Cardiac muscle cell (in vitro differentiated cells and primary cell): ENCODE measurements around the gene NFASC. TPM values are rescaled to one million over a fixed set of nuclear protein-coding genes. Genes with fewer than 3 reads are reported as not detected.

Experiments
- DNase-seq, 2 donors: peaks; one replicate each; pipeline versions ENCODE4 v3.0.0 to v3.0.0-alpha.2; 2010 to 2017; ENCODE audit warnings: low read depth in 1 of 2, low spot score in 1 of 2
- H3K27ac ChIP-seq: fragments of 200-600 bp; sonication (generic); 2 replicates; pipeline ENCODE4 v1.5.1; 2016
- H3K27me3 ChIP-seq: fragments of 200-600 bp; sonication (generic); 2 replicates; pipeline ENCODE4 v1.6.0; 2016; ENCODE audit warnings: control low read depth
- H3K36me3 ChIP-seq: fragments of 200-600 bp; sonication (generic); 2 replicates; pipeline ENCODE4 v1.5.1; 2016; ENCODE audit warnings: control low read depth
- H3K4me1 ChIP-seq: fragments of 200-600 bp; sonication (generic); 2 replicates; pipeline ENCODE4 v1.8.1; 2017; ENCODE audit warnings: low read depth, mild to moderate bottlenecking, mixed run types
- H3K4me3 ChIP-seq: fragments of 200-600 bp; sonication (generic); 2 replicates; pipeline ENCODE4 v1.5.1; 2016; ENCODE audit warnings: mild to moderate bottlenecking
- H3K9me3 ChIP-seq: fragments of 200-600 bp; sonication (generic); 2 replicates; pipeline ENCODE4 v1.5.1; 2017; ENCODE audit warnings: low read depth, mild to moderate bottlenecking, control low read depth
- polyA plus RNA-seq: library from polyadenylated mRNA; unstranded; fragments of >200 nt; fragmentation: Nextera tagmentation; extraction: Ambion mirVana; gene quantifications from 2 replicates; pipeline ENCODE4 v1.2.1, GENCODE V29; 2016
- total RNA-seq: library from RNA; depleted of rRNA; stranded (reverse); fragments of >200 nt; gene quantifications from 2 replicates; pipeline ENCODE4 v1.2.3, GENCODE V29; 2016
- TF ChIP-seq, protein P1 (sequence below): IDR thresholded peaks from 2 replicates; pipeline ENCODE4 v1.5.1; 2012; ENCODE audit warnings: low read depth, mild to moderate bottlenecking, low read length

NFASC gene
- total and polyA plus RNA-seq, 2 experiments from 2014 or later = 0.63 TPM; not detected in 1

GRCh38 chr1:204835737-204836136, 34.9 kb upstream of the NFASC start:
- no peaks in the 10 kb centered on the region for H3K36me3 ChIP-seq
- no peaks in the 10 kb centered on the region for H3K4me1 ChIP-seq
- no peak overlapping the region for H3K27ac ChIP-seq
- DNase-seq = no peak
- H3K9me3 ChIP-seq = no peaks in the 10 kb centered on the region
- peaks cover 24% of the 10 kb centered on the region for H3K27me3 ChIP-seq
- TF ChIP-seq, protein P1, sequence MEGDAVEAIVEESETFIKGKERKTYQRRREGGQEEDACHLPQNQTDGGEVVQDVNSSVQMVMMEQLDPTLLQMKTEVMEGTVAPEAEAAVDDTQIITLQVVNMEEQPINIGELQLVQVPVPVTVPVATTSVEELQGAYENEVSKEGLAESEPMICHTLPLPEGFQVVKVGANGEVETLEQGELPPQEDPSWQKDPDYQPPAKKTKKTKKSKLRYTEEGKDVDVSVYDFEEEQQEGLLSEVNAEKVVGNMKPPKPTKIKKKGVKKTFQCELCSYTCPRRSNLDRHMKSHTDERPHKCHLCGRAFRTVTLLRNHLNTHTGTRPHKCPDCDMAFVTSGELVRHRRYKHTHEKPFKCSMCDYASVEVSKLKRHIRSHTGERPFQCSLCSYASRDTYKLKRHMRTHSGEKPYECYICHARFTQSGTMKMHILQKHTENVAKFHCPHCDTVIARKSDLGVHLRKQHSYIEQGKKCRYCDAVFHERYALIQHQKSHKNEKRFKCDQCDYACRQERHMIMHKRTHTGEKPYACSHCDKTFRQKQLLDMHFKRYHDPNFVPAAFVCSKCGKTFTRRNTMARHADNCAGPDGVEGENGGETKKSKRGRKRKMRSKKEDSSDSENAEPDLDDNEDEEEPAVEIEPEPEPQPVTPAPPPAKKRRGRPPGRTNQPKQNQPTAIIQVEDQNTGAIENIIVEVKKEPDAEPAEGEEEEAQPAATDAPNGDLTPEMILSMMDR = no peak
- H3K4me3 ChIP-seq = no peak overlapping the region

DNA sequence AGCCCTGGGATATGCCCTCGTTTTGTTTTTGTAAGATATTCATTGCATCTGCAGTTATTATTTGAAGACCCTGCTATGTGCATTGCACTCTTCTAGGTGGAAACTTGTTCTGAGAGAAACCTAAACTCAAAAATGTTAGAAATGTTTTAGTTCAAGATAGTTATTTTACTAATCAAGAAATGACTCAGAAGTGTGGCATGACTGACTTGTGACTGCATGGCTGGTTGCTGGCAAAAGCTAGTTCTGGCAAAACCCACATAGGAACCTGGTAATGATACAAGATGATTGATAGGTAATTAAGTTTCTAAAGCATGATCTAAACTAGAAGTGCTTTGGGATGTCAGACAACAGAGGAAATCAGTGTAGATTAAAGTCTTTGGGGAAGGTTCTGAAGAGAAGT, 33.8 kb upstream of the NFASC start:
- Histone ChIP-seq H3K27me3 (peaks cover 13% of the 10 kb centered on the region), H3K9me3 (no peaks in the 10 kb centered on the region), H3K4me3 (no peak overlapping the region), H3K4me1 (no peaks in the 10 kb centered on the region), H3K36me3 (no peaks in the 10 kb centered on the region), H3K27ac (no peak overlapping the region)
- DNase-seq = no peak
- TF ChIP-seq, protein P1 = no peak

GRCh38 chr1:204837440-204838084, 33.1 kb upstream of the NFASC start:
- no peaks in the 10 kb centered on the region for H3K36me3 ChIP-seq
- H3K4me1 ChIP-seq = no peaks in the 10 kb centered on the region
- H3K4me3 ChIP-seq = no peak overlapping the region
- TF ChIP-seq, protein P1 = peak; percentile 7
- no peaks in the 10 kb centered on the region for H3K9me3 ChIP-seq
- H3K27ac ChIP-seq = no peak overlapping the region
- H3K27me3 ChIP-seq = peaks cover 12% of the 10 kb centered on the region
- peak; percentile 69 to 92 for DNase-seq

DNA sequence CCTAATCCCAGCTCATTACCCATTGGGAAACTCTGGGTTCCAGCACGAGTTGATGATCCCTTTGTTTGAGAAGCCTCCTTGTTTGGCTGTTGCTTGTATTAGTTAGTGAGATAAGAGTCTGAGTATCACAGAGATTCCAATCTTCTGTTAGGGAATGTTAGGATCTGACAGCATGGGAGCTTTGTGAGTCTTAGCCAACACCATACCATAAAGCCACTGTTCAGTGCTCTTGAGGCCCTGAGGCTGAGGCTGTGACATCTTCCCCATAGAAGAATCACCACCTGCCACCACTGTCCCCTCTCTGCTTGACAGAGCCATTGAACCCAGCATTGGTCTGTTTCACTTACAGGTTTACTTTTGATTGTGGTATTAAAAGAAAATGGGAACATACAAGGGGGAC, 29.3 kb upstream of the NFASC start:
- no peak overlapping the region for H3K27ac ChIP-seq
- no peak for DNase-seq
- H3K4me1 ChIP-seq = no peaks in the 10 kb centered on the region
- H3K4me3 ChIP-seq = no peak overlapping the region
- no peaks in the 10 kb centered on the region for H3K9me3 ChIP-seq
- TF ChIP-seq, protein P1 = no peak
- no peaks in the 10 kb centered on the region for H3K36me3 ChIP-seq
- H3K27me3 ChIP-seq = no peaks in the 10 kb centered on the region

- Histone ChIP-seq H3K4me3 (no peak overlapping the region), H3K4me1 (no peaks in the 10 kb centered on the region), H3K27me3 (no peaks in the 10 kb centered on the region), H3K27ac (no peak overlapping the region), H3K36me3 (no peaks in the 10 kb centered on the region), H3K9me3 (no peaks in the 10 kb centered on the region)
- DNase-seq = no peak
- TF ChIP-seq, protein P1 = no peak
Measured at GRCh38 chr1:204841798-204842197, 28.9 kb upstream of the NFASC start.
